Activated T-cell treated with anti-CD3 and anti-CD28 coated beads, Interleukin-2, amount 50 U/mL, for 4 hours (primary cell): ENCODE measurements around the gene FCHSD2. TPM values are rescaled to one million over a fixed set of nuclear protein-coding genes. Genes with fewer than 3 reads are reported as not detected.
"Not testable (repeated sequence)": the region's sequence is repeated elsewhere in the genome, so short reads cannot be mapped to it uniquely, and the experiment has no call there.

Experiments used
- ATAC-seq, 2 donors: fragments of 200-7000 bp; cut with Tn5 transposase; one replicate each; pipeline ENCODE4 v1.10.0; 2021
- DNase-seq: peaks from one replicate; pipeline ENCODE4 v3.0.0-alpha.2; 2020
- H3K27me3 Mint-ChIP-seq: one replicate; pipeline ENCODE4 v1.8.0; 2021; ENCODE audit warnings: low read depth, mixed read lengths
- H3K36me3 Mint-ChIP-seq: one replicate; pipeline ENCODE4 v1.8.0; 2022; ENCODE audit warnings: mixed read lengths; ENCODE audit not compliant: insufficient read depth
- H3K4me1 Mint-ChIP-seq: one replicate; pipeline ENCODE4 v1.8.0; 2021; ENCODE audit warnings: low read depth, mixed read lengths
- H3K4me3 Mint-ChIP-seq: one replicate; pipeline ENCODE4 v1.8.0; 2021; ENCODE audit warnings: mild to moderate bottlenecking, moderate library complexity, mixed read lengths
- H3K9me3 Mint-ChIP-seq: one replicate; pipeline ENCODE4 v1.8.0; 2021; ENCODE audit warnings: mixed read lengths
- total RNA-seq, 3 donors: library from RNA; stranded (reverse); gene quantifications; one replicate each; pipeline ENCODE4 v1.2.1, GENCODE V29; 2021

The FCHSD2 gene
- total RNA-seq, 3 donors from 2014 or later = 16.3 to 25.0 (median 20.3) TPM

- Mint-ChIP-seq H3K4me3 (no peak overlapping the region), H3K27me3 (no peaks in the 10 kb centered on the region), H3K4me1 (peaks cover 16% of the 10 kb centered on the region), H3K36me3 (peaks cover 31% of the 10 kb centered on the region), H3K9me3 (no peaks in the 10 kb centered on the region)
- ATAC-seq = no peak
- DNase-seq = no peak
Measured at GRCh38 chr11:72988821-72989220, 153.3 kb downstream of the FCHSD2 start.

GRCh38 chr11:72985645-72986044 lies 156.5 kb downstream of the FCHSD2 start:
- Mint-ChIP-seq H3K4me3 (no peak overlapping the region), H3K9me3 (no peaks in the 10 kb centered on the region), H3K27me3 (no peaks in the 10 kb centered on the region), H3K4me1 (peaks cover 14% of the 10 kb centered on the region), H3K36me3 (peaks cover 40% of the 10 kb centered on the region)
- ATAC-seq (no peak), DNase-seq (no peak)

- Mint-ChIP-seq H3K9me3 (no peaks in the 10 kb centered on the region), H3K36me3 (peaks cover 43% of the 10 kb centered on the region), H3K27me3 (no peaks in the 10 kb centered on the region), H3K4me3 (no peak overlapping the region), H3K4me1 (peaks cover 7% of the 10 kb centered on the region)
- DNase-seq (no peak), ATAC-seq (no peak)
Measured at GRCh38 chr11:72984453-72985077, 157.6 kb downstream of the FCHSD2 start.

DNA sequence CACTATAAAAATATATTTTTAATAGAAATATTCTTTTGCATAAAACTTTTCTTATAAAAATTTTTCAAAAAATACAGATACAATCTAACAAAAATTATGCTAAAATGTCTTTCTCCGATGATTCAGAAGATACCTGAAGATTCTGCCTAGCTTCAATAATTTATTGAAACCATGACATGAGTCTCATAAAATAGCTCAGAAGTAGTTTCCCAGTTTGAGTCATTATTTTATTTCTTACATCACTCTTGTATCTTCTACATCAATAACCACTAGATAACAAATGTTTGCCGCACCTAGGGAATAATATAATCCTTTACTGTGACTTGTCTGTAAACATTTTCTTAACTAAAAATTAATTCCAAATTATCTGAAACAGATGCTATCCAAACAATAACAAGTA lies 158.6 kb downstream of the FCHSD2 start:
- no peak for ATAC-seq
- H3K36me3 Mint-ChIP-seq = peaks cover 43% of the 10 kb centered on the region
- H3K9me3 Mint-ChIP-seq = no peaks in the 10 kb centered on the region

GRCh38 chr11:72981971-72982685 lies 160.0 kb downstream of the FCHSD2 start:
- no peaks in the 10 kb centered on the region for H3K9me3 Mint-ChIP-seq
- DNase-seq = no peak
- H3K27me3 Mint-ChIP-seq = no peaks in the 10 kb centered on the region
- H3K36me3 Mint-ChIP-seq = peaks cover 38% of the 10 kb centered on the region
- ATAC-seq = no peak
- H3K4me1 Mint-ChIP-seq = peaks cover 7% of the 10 kb centered on the region
- H3K4me3 Mint-ChIP-seq = no peak overlapping the region

More for the DNA sequence above, 158.6 kb downstream of the FCHSD2 start:
- H3K4me3 Mint-ChIP-seq = no peak overlapping the region
- no peak for DNase-seq
- peaks cover 7% of the 10 kb centered on the region for H3K4me1 Mint-ChIP-seq
- H3K27me3 Mint-ChIP-seq = no peaks in the 10 kb centered on the region

DNA sequence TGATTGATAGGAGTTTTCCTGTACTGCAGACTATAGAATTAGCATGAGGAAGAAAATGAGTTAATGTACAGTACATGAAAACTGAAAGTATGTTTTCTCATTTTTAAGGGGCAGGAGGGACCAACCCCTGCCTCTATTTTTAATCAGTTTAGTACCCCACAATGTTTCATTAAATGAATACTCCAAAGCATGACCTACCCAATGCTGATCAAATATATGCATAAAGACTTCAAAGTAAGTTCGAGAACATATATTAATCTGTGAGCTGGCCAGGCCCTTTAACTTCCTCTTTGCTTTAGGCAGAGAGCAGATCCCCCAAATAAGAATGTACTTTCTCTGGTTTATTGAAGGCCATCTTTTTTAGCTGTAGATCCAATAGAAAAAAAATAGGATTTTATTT lies 161.0 kb downstream of the FCHSD2 start:
- Mint-ChIP-seq H3K36me3 (peaks cover 38% of the 10 kb centered on the region), H3K9me3 (no peaks in the 10 kb centered on the region), H3K4me1 (peaks cover 8% of the 10 kb centered on the region), H3K27me3 (no peaks in the 10 kb centered on the region), H3K4me3 (no peak overlapping the region)
- ATAC-seq = no peak
- DNase-seq = no peak

GRCh38 chr11:72977782-72978181 lies 164.3 kb downstream of the FCHSD2 start:
- H3K27me3 Mint-ChIP-seq, H3K4me3 Mint-ChIP-seq, DNase-seq, H3K9me3 Mint-ChIP-seq, ATAC-seq: not testable (repeated sequence)
- peaks cover 27% of the 10 kb centered on the region for H3K4me1 Mint-ChIP-seq
- H3K36me3 Mint-ChIP-seq = peaks cover 48% of the 10 kb centered on the region

- H3K9me3 Mint-ChIP-seq, H3K27me3 Mint-ChIP-seq, H3K4me3 Mint-ChIP-seq, ATAC-seq, DNase-seq: not testable (repeated sequence)
- Mint-ChIP-seq H3K4me1 (peaks cover 35% of the 10 kb centered on the region), H3K36me3 (peaks cover 41% of the 10 kb centered on the region)
Measured at GRCh38 chr11:72976522-72976892, 165.6 kb downstream of the FCHSD2 start.

DNA sequence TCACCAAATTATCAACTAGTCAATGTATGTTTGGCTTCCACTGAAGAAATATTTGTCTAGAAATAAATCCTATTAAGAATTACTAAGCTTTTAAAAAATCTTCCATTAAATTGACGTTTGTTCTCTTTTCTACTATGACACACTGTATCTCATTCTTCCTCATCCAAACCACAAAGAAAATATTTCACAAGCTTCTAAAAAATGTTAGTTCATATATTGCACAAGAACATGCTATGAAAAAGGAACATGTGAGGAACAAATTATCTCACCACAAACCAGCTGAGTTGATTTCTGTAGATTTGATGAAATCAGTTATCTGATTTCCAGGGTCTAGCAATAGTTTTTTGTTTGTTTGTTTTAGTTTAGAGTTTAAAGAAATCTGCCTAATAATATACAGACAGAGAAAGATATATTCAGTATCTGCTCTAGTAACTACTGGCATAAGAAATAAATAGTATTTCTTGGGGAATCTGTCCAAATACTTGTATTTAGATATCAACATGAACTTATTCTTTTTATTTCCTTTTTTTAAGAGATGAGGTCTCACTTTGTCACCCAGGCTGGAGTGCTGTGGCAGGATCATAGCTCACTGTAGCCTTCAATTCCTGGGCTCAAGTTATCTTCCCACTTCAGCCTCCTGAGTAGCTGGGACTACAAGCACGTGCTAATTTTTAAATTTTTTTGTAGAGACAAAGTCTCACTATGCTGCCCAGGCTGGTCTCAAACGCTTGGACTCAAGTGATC lies 166.2 kb downstream of the FCHSD2 start:
- DNase-seq = no peak
- no peaks in the 10 kb centered on the region for H3K9me3 Mint-ChIP-seq
- H3K36me3 Mint-ChIP-seq = peaks cover 41% of the 10 kb centered on the region
- peaks cover 39% of the 10 kb centered on the region for H3K4me1 Mint-ChIP-seq
- peak; percentile 67 to 79 for ATAC-seq
- no peak overlapping the region for H3K4me3 Mint-ChIP-seq
- H3K27me3 Mint-ChIP-seq = no peaks in the 10 kb centered on the region

DNA sequence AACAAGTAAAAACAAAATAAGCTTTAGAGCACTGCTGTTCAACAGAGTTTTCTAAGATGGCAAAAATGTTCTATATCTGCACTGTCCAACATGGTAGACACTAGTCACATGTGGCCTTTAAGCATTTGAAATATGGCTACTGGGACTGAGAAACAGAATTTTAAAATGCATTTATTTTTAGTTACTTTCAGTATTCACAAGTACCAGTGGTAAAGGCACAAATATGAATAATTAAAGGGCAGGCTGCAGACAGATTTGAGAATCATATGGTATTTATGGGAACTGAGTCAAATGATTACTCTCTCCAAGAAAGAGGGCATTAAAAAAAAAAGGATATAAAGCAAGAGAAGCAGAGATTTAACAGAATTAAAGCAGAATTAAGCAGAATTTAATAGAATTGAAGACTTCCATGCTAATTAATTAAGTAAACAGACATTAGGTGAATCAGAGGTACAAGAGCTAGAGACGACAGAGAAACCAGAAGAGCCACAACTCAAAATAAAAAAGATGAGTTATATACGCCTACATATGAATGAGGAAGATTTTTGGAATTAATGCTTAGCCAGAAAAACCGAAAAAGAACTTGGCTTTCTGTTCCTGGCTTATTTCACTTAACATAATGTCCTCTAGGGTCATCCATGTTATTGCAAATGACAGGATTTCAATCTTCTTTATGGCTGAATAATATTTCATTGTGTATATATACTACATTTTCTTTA lies 167.5 kb downstream of the FCHSD2 start:
- Mint-ChIP-seq H3K9me3 (no peaks in the 10 kb centered on the region), H3K36me3 (peaks cover 35% of the 10 kb centered on the region), H3K27me3 (no peaks in the 10 kb centered on the region), H3K4me3 (no peak overlapping the region), H3K4me1 (peaks cover 51% of the 10 kb centered on the region)
- DNase-seq (no peak), ATAC-seq (no peak)

DNA sequence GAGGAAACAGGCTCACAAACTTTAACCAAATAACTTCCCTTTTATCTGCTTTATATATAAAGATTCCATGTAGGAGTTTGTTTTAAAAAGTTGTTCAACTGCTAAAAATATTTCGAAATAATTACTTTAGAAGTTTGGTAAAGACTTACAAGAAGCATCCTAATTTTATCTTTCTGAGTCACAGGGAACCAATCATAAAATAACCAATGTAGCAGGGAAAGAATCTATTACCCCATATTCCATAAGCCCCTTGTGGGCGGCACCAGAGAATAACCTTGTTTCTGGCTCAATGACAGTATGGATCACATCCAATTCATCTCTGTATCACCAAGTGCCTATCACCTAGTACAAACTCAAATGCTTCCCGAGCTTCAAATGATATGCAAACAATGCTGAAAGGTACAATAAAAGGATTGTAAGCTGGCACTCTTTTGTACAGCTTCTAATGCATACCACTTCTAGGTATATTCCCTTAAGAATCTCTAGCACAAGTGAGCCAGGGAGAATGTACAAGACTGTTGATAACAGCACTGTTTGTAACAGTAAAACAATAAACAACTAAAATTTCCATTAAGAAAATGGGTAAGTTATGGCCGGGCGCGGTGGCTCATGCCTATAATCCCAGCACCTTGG lies 169.5 kb downstream of the FCHSD2 start:
- Mint-ChIP-seq H3K36me3 (peaks cover 25% of the 10 kb centered on the region), H3K4me3 (no peak overlapping the region), H3K9me3 (no peaks in the 10 kb centered on the region), H3K4me1 (peaks cover 62% of the 10 kb centered on the region), H3K27me3 (no peaks in the 10 kb centered on the region)
- ATAC-seq (no peak), DNase-seq (no peak)

GRCh38 chr11:72971192-72971967 lies 170.7 kb downstream of the FCHSD2 start:
- ATAC-seq (no peak), DNase-seq (no peak)
- H3K4me1 Mint-ChIP-seq = peaks cover 63% of the 10 kb centered on the region
- no peaks in the 10 kb centered on the region for H3K27me3 Mint-ChIP-seq
- no peaks in the 10 kb centered on the region for H3K9me3 Mint-ChIP-seq
- H3K4me3 Mint-ChIP-seq = no peak overlapping the region
- H3K36me3 Mint-ChIP-seq = peaks cover 27% of the 10 kb centered on the region

- Mint-ChIP-seq H3K9me3 (no peaks in the 10 kb centered on the region), H3K36me3 (peaks cover 28% of the 10 kb centered on the region), H3K4me1 (peaks cover 59% of the 10 kb centered on the region), H3K4me3 (no peak overlapping the region), H3K27me3 (no peaks in the 10 kb centered on the region)
- DNase-seq (no peak), ATAC-seq (no peak)
Measured at GRCh38 chr11:72970557-72971118, 171.5 kb downstream of the FCHSD2 start.
